ENCODE data around the gene SHISAL2B.
"Not testable (repeated sequence)": the region's sequence is repeated elsewhere in the genome, so short reads cannot be mapped to it uniquely, and the experiment has no call there.

Gene SHISAL2B

GRCh38 chr5:64690417-64691151, at the start of gene SHISAL2B:
Gene SHISAL2B (plus strand): TSS chr5:64690503. CDS start chr5:64690624, 121 bp downstream.
- DNase-seq, result no peak

DNA sequence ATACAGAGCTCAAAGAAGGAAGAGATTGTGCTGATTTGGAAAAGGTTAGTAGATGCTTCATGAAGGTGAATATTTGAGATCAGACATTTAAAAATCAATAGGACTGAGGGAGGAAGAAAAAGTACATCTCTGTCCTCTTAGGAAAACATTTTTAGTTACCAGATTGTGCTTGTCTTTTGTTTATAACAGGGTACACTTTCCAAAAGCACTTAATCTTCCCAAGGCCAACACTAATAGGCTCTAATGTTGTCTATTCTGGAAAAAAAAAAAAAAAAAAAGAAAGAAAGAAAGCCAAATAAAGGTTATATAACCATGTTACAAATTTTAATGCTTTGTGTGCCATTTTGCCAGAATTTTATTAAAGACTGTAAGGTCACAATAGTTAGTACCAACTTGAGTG, 45.5 kb upstream of the SHISAL2B start:
- no peak for DNase-seq

- no peak for DNase-seq
These were observed 44.1 kb upstream of the SHISAL2B start for GRCh38 chr5:64646169-64646568.

GRCh38 chr5:64649512-64649911, 40.8 kb upstream of the SHISAL2B start:
- no peak for DNase-seq

- DNase-seq, result no peak
These were observed 36.3 kb upstream of the SHISAL2B start for GRCh38 chr5:64653766-64654560.

- DNase-seq, result no peak
These were observed 35.8 kb upstream of the SHISAL2B start for GRCh38 chr5:64654561-64654938.

GRCh38 chr5:64655596-64655995, 34.7 kb upstream of the SHISAL2B start:
- no peak for DNase-seq

DNA sequence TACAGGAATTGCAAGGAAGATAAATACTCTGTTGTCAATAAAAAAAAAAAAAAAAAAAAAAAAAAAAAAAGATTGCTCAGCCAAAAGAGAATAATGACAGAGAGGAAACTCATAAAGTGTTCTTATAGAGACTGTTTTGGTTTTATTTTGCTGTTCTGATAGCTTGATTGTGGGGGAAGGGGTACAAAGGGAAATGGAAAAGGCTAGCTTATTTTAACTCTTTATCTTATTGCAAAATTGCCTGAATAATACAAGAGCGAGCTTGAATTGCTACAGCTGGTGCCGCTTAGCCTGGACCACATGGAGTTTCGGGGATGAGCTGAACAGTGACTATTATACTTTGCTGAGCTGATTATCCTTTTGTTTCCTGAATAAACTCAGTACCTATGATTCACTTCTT, 31.0 kb upstream of the SHISAL2B start:
- DNase-seq, result no peak

DNA sequence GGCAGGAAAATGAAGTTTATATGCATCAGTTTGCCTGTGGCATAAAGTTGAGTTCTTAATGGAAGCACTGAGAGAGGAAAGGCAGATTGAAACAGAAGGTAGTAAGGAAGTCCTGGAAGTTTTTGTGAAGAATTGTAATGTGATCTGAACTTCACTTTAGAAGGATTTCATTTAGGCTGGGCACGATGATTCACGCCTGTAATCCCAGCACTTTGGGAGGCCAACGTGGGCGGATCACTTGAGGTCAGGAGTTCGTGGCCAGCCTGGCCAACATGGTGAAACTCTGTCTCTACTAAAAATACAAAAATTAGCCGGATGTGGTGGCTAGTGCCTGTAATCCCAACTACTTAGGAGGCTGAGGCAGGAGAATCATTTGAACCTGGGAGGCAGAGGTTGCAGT, 27.1 kb upstream of the SHISAL2B start:
- not testable (repeated sequence) for DNase-seq

DNA sequence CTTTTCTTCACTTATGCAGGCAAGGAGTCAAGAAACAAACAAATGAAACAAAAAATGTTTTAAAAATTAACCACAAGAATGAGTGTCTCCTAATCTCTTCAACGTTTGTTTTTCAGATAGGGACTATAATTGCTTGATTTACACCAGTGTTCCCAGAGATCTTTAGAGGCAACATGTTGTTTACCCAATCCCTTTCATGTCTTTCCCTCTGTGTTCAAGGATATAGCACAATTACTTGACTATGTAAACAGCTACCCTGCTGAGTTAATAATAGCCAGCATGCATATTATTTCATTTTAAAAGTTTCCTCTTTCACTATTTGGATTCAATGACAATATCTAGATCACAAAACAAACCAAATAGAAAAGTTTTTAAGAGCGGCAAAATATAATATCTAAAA, 25.1 kb upstream of the SHISAL2B start:
- no peak for DNase-seq

DNA sequence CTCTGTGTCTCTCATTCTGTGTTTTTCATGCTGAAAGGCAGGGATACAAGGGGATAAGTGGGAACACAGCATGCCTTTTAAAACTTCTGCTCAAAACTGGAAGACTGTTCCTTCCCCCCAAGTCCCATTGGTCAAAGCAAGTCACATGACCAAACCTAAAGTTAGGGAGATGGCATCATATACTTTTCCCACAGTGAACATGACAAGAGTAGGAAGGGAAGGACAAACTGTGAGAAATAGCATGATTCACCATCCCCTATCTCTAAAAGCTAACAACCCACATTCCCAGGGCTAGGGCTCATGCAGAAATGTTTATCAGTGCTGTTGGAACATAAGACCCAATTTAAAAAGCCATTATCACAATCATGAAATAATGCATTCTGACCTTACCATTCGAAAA, 24.2 kb upstream of the SHISAL2B start:
- no peak for DNase-seq

GRCh38 chr5:64667068-64667467, 23.2 kb upstream of the SHISAL2B start:
- DNase-seq, result no peak

DNA sequence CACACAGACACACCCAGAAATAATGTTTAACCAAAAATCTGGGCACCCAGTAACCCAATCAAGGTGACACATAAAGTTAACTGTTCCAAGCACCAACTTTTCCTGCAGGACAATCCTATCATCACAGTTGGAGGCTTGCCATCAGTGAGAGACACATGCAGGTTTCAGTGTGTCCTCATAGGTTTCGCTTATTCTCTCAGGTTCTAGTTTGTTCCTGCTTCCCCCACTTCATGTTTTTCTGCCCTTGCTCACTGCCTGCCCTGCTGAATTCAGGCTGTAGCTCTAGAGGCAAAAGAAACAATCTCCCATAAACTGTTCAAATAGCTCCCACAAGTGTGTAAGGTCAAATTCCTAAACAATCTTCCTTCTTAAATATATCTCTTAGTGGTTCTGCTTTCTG, 20.0 kb upstream of the SHISAL2B start:
- DNase-seq, result no peak

GRCh38 chr5:64671678-64672077, 18.6 kb upstream of the SHISAL2B start:
- DNase-seq, result no peak

DNA sequence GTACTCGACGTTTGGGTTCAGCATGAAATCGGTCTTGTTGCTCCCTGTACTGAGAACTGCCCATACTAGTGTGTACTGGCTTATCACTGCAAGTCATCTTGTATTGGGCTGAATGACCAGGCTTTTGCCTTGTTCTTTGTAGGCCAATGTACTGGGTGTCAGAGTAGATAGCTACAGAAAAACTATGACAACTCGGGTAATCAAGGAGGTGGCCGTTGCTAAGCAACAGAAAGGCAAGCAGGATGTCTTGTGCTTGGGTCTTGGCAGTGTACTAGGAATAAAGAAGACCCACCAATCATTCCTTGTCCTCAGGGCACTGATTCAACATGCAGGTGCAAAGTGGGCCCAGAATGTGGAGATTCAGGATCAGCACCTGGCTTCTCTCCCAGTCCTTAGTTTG, 11.9 kb upstream of the SHISAL2B start:
- no peak for DNase-seq

GRCh38 chr5:64680289-64680688, 10.0 kb upstream of the SHISAL2B start:
- no peak for DNase-seq

GRCh38 chr5:64682608-64683007, 7.7 kb upstream of the SHISAL2B start:
- DNase-seq, result no peak

DNA sequence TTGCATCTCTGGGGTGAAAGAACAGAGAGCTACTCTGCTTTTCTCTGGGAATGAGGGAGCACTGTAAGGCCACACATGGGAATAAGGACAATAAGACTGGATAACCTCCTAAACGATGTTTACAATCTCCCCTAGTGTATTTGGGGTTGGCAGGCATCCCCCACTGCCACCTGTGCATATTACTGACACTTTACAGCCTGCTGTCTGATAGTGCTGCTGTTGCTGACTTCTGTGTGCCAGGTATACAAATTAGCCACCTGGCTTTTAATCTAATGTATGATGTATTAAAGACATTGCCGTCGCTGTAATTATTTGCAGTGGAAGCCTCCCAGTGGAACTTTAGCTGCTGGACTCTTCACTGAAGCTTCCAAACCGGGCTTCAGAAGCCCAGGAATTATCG, 4.4 kb upstream of the SHISAL2B start:
- DNase-seq, result no peak

DNA sequence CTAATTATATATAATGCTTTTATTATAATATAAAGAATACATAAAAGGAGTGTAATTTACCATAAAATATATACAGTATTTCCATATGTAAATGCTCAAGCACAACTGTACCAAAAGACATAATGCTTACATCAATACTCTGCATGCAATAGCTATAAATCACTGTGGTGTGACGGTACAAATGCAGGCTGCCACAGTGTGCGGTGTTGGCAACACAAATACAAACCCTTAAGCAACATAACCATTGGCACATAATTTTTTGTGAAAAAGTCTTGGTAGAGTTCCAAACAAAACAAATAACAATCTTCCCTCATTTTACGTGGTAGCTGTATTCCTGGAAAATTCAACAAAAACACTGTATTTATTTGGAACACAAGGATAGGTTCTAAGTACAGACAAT, 1.9 kb upstream of the SHISAL2B start:
- no peak for DNase-seq

- DNase-seq, result no peak
These were observed 1.3 kb upstream of the SHISAL2B start for GRCh38 chr5:64688965-64689364.

DNA sequence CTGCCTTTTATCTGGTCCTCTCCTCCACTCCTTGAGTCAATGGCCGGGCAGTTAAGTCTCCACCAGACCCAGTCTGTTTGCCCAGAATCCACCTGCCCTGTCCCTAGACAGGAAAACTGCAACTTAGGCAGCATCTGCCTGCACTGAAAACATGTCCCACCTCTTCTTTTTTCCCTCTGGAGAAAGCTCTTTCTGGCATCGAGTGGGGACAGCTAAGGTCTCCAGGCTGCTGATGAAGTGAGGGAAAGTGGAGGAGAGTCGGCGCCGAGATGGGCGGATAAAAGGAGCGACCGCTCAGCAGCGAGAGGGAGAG, 243 bp upstream of the SHISAL2B start:
- DNase-seq, result no peak

GRCh38 chr5:64691291-64691690, 988 bp downstream of the SHISAL2B start:
- no peak for DNase-seq

DNA sequence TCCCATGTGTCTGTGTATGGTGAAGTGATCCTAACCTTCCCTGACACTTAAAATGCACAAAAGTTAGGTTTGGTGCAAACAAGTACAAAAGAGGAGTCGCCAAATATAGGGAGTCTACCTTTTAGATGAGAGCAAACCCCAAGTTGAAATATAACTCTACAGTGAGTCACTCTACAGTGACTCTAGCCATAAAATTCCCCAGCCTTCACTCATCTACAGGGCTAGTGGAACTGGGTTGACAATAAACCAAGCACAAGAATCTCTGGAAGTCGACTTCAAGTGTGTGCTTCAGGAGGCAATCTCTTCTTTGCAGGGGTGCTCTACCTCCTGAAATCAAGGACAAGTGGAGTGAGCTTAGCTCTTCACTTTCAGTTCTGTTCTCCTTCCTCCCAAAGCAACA, 3.3 kb downstream of the SHISAL2B start:
- DNase-seq, result no peak

GRCh38 chr5:64696414-64696813, 6.1 kb downstream of the SHISAL2B start:
- DNase-seq, result not testable (repeated sequence)

GRCh38 chr5:64700765-64701164, 10.5 kb downstream of the SHISAL2B start:
- DNase-seq, result no peak
